H1 (cell line): ENCODE measurements around the gene PPARGC1A. TPM values are rescaled to one million over a fixed set of nuclear protein-coding genes. Genes with fewer than 3 reads are reported as not detected.

Experiments
- CTCF ChIA-PET: fragments of 300-600 bp; sonication (Branson Sonifier 250); formaldehyde crosslinking; loops from one replicate; lab custom pipeline; 2021; ENCODE audit not compliant: partially characterized antibody; lab: Charles Lee
- POLR2A ChIA-PET: fragments of 300-600 bp; sonication (Branson Sonifier 250); formaldehyde crosslinking; loops from one replicate; lab custom pipeline; 2021; ENCODE audit warnings: inconsistent platforms; ENCODE audit not compliant: partially characterized antibody; lab: Charles Lee
- DNase-seq, 2 experiments: peaks; one replicate each; pipeline versions ENCODE4 v3.0.0 to v3.0.0-alpha.2; 2010 to 2022; ENCODE audit warnings: low spot score in 2 of 2, low read depth in 1 of 2, mixed read lengths in 1 of 2
- FAIRE-seq: peaks from 2 replicates; lab custom pipeline; 2011; peaks lifted over from hg19 to GRCh38; lab: Jason Lieb, UNC
- H2AFZ ChIP-seq: 2 replicates; pipeline ENCODE4 v1.8.1; 2012; ENCODE audit warnings: low read length, inconsistent platforms
- H2AK5ac ChIP-seq: 2 replicates; pipeline ENCODE4 v1.6.1; 2013; ENCODE audit warnings: low read depth, low read length
- H2BK120ac ChIP-seq: replicated peaks from 2 replicates; pipeline ENCODE3; 2013; ENCODE audit warnings: low read depth, low read length, inconsistent platforms
- H2BK12ac ChIP-seq: 2 replicates; pipeline ENCODE4 v1.6.1; 2013; ENCODE audit warnings: low read depth, low read length
- H2BK15ac ChIP-seq: 2 replicates; pipeline ENCODE4 v1.6.1; 2013; ENCODE audit warnings: low read length
- H2BK20ac ChIP-seq: 2 replicates; pipeline ENCODE4 v1.6.1; 2013; ENCODE audit warnings: low read length
- H2BK5ac ChIP-seq: 2 replicates; pipeline ENCODE4 v1.6.1; 2013; ENCODE audit warnings: low read depth, low read length
- H3K14ac ChIP-seq: 2 replicates; pipeline ENCODE4 v1.6.1; 2013; ENCODE audit warnings: inconsistent platforms; ENCODE audit not compliant: insufficient read length
- H3K18ac ChIP-seq: 2 replicates; pipeline ENCODE4 v1.6.1; 2013; ENCODE audit warnings: low read length; ENCODE audit errors: extremely low read depth
- H3K23ac ChIP-seq: 2 replicates; pipeline ENCODE4 v1.6.1; 2013; ENCODE audit warnings: inconsistent platforms; ENCODE audit not compliant: insufficient read length
- H3K23me2 ChIP-seq: 2 replicates; pipeline ENCODE4 v1.6.1; 2013; ENCODE audit warnings: low read depth, low read length
- H3K27ac ChIP-seq: 2 replicates; pipeline ENCODE4 v1.6.1; 2011; ENCODE audit warnings: low read depth, low read length, inconsistent platforms
- H3K27me3 ChIP-seq, 4 experiments: replicated peaks in 1 of 4; 1 replicate in 1 of 4; 2 replicates in 3 of 4; pipeline versions ENCODE4 v1.6.1 to v1.8.1; 2011 to 2013; ENCODE audit warnings: low read length in 3 of 4, mild to moderate bottlenecking in 3 of 4, inconsistent platforms in 2 of 4, mixed read lengths in 2 of 4, moderate library complexity in 1 of 4; ENCODE audit not compliant: control insufficient read depth in 3 of 4, insufficient read depth in 3 of 4; ENCODE audit errors: extremely low read depth in 1 of 4
- H3K36me3 ChIP-seq, 4 experiments: 2 replicates each; pipeline versions ENCODE4 v1.6.1 to v1.8.1; 2011 to 2013; ENCODE audit warnings: mild to moderate bottlenecking in 4 of 4, low read length in 3 of 4, moderate library complexity in 2 of 4, control low read depth in 1 of 4, inconsistent platforms in 1 of 4; ENCODE audit not compliant: insufficient read depth in 4 of 4, control insufficient read depth in 2 of 4
- H3K4ac ChIP-seq: replicated peaks from 2 replicates; pipeline ENCODE3; 2013; ENCODE audit warnings: low read length, low read depth, mixed read lengths, inconsistent platforms; ENCODE audit not compliant: insufficient read length
- H3K4me1 ChIP-seq, 4 experiments: replicated peaks in 1 of 4; 1 replicate in 1 of 4; 2 replicates in 3 of 4; pipeline versions ENCODE4 v1.6.1 to v1.8.1; 2011 to 2013; ENCODE audit warnings: low read length in 3 of 4, inconsistent platforms in 2 of 4, mixed read lengths in 1 of 4; ENCODE audit not compliant: insufficient read depth in 4 of 4, control insufficient read depth in 3 of 4
- H3K4me2 ChIP-seq, 2 experiments: 2 replicates each; pipeline versions ENCODE4 v1.6.1 to v1.8.1; 2011 to 2013; ENCODE audit warnings: low read depth in 2 of 2, low read length in 2 of 2, control low read depth in 1 of 2, inconsistent platforms in 1 of 2, mild to moderate bottlenecking in 1 of 2; ENCODE audit not compliant: insufficient read depth in 1 of 2
- H3K4me3 ChIP-seq, 4 experiments: fragments of 200-600, 300-600 bp in 1 of 4; sonication (generic), shearing (Covaris generic), sonication (Bioruptor Twin) in 1 of 4; 2 replicates each; pipeline versions ENCODE4 v1.5.1 to v1.8.1; 2011 to 2016; ENCODE audit warnings: low read length in 4 of 4, low read depth in 3 of 4, control low read depth in 2 of 4, inconsistent platforms in 2 of 4, mild to moderate bottlenecking in 2 of 4, mixed read lengths in 1 of 4, moderate library complexity in 1 of 4; ENCODE audit not compliant: insufficient read depth in 2 of 4; ENCODE audit errors: extremely low read depth in 1 of 4
- H3K56ac ChIP-seq: replicated peaks from 2 replicates; pipeline ENCODE3; 2013; ENCODE audit warnings: low read depth, mild to moderate bottlenecking, mixed read lengths, low read length, inconsistent platforms; ENCODE audit not compliant: insufficient read length
- H3K79me1 ChIP-seq: 2 replicates; pipeline ENCODE4 v1.6.1; 2013; ENCODE audit warnings: low read depth, low read length, control low read depth
- H3K79me2 ChIP-seq, 2 experiments: 2 replicates each; pipeline versions ENCODE4 v1.6.1 to v1.8.1; 2012 to 2013; ENCODE audit warnings: low read length in 2 of 2, mild to moderate bottlenecking in 2 of 2, inconsistent platforms in 1 of 2; ENCODE audit not compliant: insufficient read depth in 2 of 2, control insufficient read depth in 1 of 2
- H3K9ac ChIP-seq, 4 experiments: replicated peaks in 1 of 4; 1 replicate in 1 of 4; 2 replicates in 3 of 4; pipeline versions ENCODE4 v1.6.1 to v1.8.1; 2011 to 2013; ENCODE audit warnings: low read depth in 3 of 4, low read length in 3 of 4, control low read depth in 2 of 4, mild to moderate bottlenecking in 2 of 4, moderate library complexity in 2 of 4, inconsistent platforms in 1 of 4; ENCODE audit errors: extremely low read depth in 1 of 4
- H3K9me3 ChIP-seq, 2 experiments: 2 replicates each; pipeline versions ENCODE4 v1.6.1 to v1.8.1; 2012 to 2013; ENCODE audit warnings: mild to moderate bottlenecking in 2 of 2, moderate library complexity in 2 of 2, control low read depth in 1 of 2, inconsistent platforms in 1 of 2, low read depth in 1 of 2, low read length in 1 of 2, mixed read lengths in 1 of 2; ENCODE audit not compliant: insufficient read depth in 2 of 2
- H4K20me1 ChIP-seq, 2 experiments: replicated peaks in 1 of 2; 2 replicates each; pipeline versions ENCODE3 to v1.8.1; 2011 to 2013; ENCODE audit warnings: inconsistent platforms in 2 of 2, low read length in 2 of 2, mild to moderate bottlenecking in 1 of 2; ENCODE audit not compliant: insufficient read depth in 2 of 2, control insufficient read depth in 1 of 2
- H4K5ac ChIP-seq: 2 replicates; pipeline ENCODE4 v1.6.1; 2013; ENCODE audit warnings: low read length, low read depth, mixed read lengths, inconsistent platforms; ENCODE audit not compliant: insufficient read length
- H4K8ac ChIP-seq: 2 replicates; pipeline ENCODE4 v1.8.0; 2013; ENCODE audit warnings: mild to moderate bottlenecking, moderate library complexity, low read length, inconsistent platforms; ENCODE audit not compliant: insufficient read depth; ENCODE audit errors: extremely low read depth
- H4K91ac ChIP-seq: replicated peaks from 2 replicates; pipeline ENCODE3; 2013; ENCODE audit warnings: low read length, mixed read lengths, inconsistent platforms; ENCODE audit not compliant: insufficient read length
- E2F6 ChIP-seq: IDR thresholded peaks from 2 replicates; pipeline ENCODE4 v1.6.1; 2012; ENCODE audit warnings: inconsistent platforms
- EZH2 ChIP-seq: fragments of 200-600 bp; sonication (generic); IDR thresholded peaks from 2 replicates; pipeline ENCODE4 v1.7.1; 2012; ENCODE audit warnings: low read depth, mild to moderate bottlenecking, moderate library complexity, low read length, inconsistent platforms; ENCODE audit not compliant: severe bottlenecking
- MAX ChIP-seq: IDR thresholded peaks from 2 replicates; pipeline ENCODE4 v1.6.1; 2012; ENCODE audit warnings: inconsistent platforms
- RBBP5 ChIP-seq: IDR thresholded peaks from 2 replicates; pipeline ENCODE4 v1.7.1; 2012; ENCODE audit warnings: low read depth, mild to moderate bottlenecking, inconsistent platforms, low read length, moderate library complexity, borderline replicate concordance
- YY1 ChIP-seq: IDR thresholded peaks from 2 replicates; pipeline ENCODE4 v1.6.1; 2011; ENCODE audit warnings: low read depth, mild to moderate bottlenecking, low read length
- WGBS, 2 experiments: shearing (Covaris generic) in 1 of 2; methylation state at CpG; one replicate each; pipeline versions ENCODE4 v1.1.6 to v1.1.7; 2013 to 2015; ENCODE audit warnings: low lambda C conversion rate in 2 of 2, mixed read lengths in 2 of 2, inconsistent platforms in 1 of 2, low coverage in 1 of 2, missing lambda C conversion rate in 1 of 2; ENCODE audit not compliant: insufficient replicate concordance in 2 of 2, insufficient coverage in 1 of 2, insufficient read length in 1 of 2; ENCODE audit errors: extremely low coverage in 1 of 2, missing lambda C conversion rate in 1 of 2; 5-methylcytosine and 5-hydroxymethylcytosine counted together
- polyA plus RNA-seq, 7 experiments: library from polyadenylated mRNA; depleted of rRNA in 3 of 7; stranded (reverse) in 5 of 7; unstranded in 2 of 7; fragments of >200 nt in 5 of 7; fragments of 200-250 nt in 2 of 7; gene quantifications; 1 replicate in 5 of 7; 2 replicates in 1 of 7; 4 replicates in 1 of 7; pipeline versions ENCODE4 v1.2.1 to v1.2.3, GENCODE V29; 2011 to 2013; ENCODE audit warnings: missing spikeins in 2 of 7, mixed read lengths in 2 of 7
- total RNA-seq: library from RNA; stranded (reverse); fragmentation: NEBNext Ultra II Directional; extraction: Animal tissue kit (Norgen Biotek cat#: 25700); gene quantifications from 2 replicates; pipeline ENCODE4 v1.2.1, GENCODE V29; 2021

The PPARGC1A gene
- total and polyA plus RNA-seq, 2 of the 8 experiments (the other 6 are each of a cell fraction or from before 2014, with no cell fraction given) = 0.54 to 1.4 TPM

- Histone ChIP-seq H3K27ac (no peak overlapping the region), H2BK20ac (peak overlapping the region; percentile 38; the same call in 1 of the 2 replicates), H3K14ac (no peak overlapping the region), H3K79me2 (no peaks in the 10 kb centered on the region), H3K23ac (no peak overlapping the region), H3K4me2 (peak overlapping the region in 1 of 2 experiments; percentile 36; a peak in 1 of 4 replicates), H2BK12ac (peak overlapping the region; percentile 52; the same call in 1 of the 2 replicates), H2BK15ac (no peak overlapping the region), H2AFZ (0 out of 2 replicates have a peak overlapping the region, but pooled peaks have one; percentile 1), H3K18ac (no peak overlapping the region; the same call in 1 of the 2 replicates), H2BK120ac (no peak overlapping the region), H4K8ac (no peak overlapping the region), H3K9ac (no peak overlapping the region), H3K23me2 (peaks cover 4% of the 10 kb centered on the region), H3K4me1 (peaks cover 6 to 33% (median 23%) of the 10 kb centered on the region in 4 experiments), H4K5ac (no peak overlapping the region), H4K91ac (peak overlapping the region; percentile 36), H3K9me3 (no peaks in the 10 kb centered on the region), H2BK5ac (no peak overlapping the region; the same call in 1 of the 2 replicates), H3K4ac (no peak overlapping the region), H3K4me3 (no peak overlapping the region), H4K20me1 (no peaks in the 10 kb centered on the region), H3K79me1 (no peaks in the 10 kb centered on the region), H3K56ac (peak overlapping the region; percentile 3), H2AK5ac (no peak overlapping the region; the same call in 1 of the 2 replicates), H3K27me3 (no peaks in the 10 kb centered on the region), H3K36me3 (no peaks in the 10 kb centered on the region)
- ChIA-PET POLR2A (interaction anchor here (0.7 kb wide), 1 partner anchor 35 kb away, joined by 3 read pairs; no protein-coding TSS in a partner anchor), CTCF (interaction anchor here (0.6 to 3.5 kb wide), 11 partner anchors 8 to 1721 kb away, joined by 3 to 21 read pairs (median 5); partner anchors contain the start of gene PPARGC1A)
- no peak for DNase-seq
- 53% methylated on average over 10 of the region's 10 CpGs; no CpG with 5 or more reads in 1 of the 2 experiments for WGBS, 2 experiments
- TF ChIP-seq EZH2 (no peak), YY1 (no peak), RBBP5 (no peak), MAX (peak; percentile 64), E2F6 (peak; percentile 46; the same call in 1 of the 2 replicates)
- FAIRE-seq = no peak
These were observed 41.1 kb upstream of the PPARGC1A start for GRCh38 chr4:23930750-23931488.
